Measurements from ENCODE around the gene CHST15.

DNA sequence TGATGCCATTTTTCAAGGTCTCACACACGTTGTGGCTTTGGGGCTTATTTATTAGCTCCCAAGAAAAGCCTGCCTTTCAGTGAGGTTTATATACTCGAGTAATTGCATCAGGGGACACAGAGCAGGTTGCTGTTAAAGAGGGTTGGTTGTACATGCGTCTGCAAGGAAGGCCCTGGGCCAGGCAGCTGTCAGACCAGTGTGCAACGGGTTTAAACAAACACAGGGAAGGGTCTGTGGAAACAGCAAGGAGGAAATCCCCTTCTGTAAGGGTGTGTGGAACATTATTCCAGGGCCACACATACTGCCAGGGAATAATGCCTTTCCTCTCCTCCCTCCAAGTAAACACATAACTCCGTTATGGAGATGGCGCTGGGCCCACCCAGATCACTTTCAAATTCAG lies 1.7 kb upstream of the CHST15 start:
- TF ChIP-seq CTCF (conservative IDR thresholded peaks at IDR 0.05; ENCODE audit: low read length) = no peak
- TF ChIP-seq EZH2phosphoT487 (IDR thresholded peaks at IDR 0.05; ENCODE audit: borderline replicate concordance, low read depth, low read length) = no peak
